D341Med (cell line): ENCODE results near the gene CDH4.

Source experiments
- DNase-seq: peaks from one replicate; pipeline ENCODE4 v3.0.0; 2012; ENCODE audit warnings: low spot score

The CDH4 gene

GRCh38 chr20:61561111-61561830 lies 309.2 kb downstream of the CDH4 start:
- no peak for DNase-seq

GRCh38 chr20:61562491-61562890 lies 310.4 kb downstream of the CDH4 start:
- DNase-seq, result no peak

GRCh38 chr20:61562897-61563504 lies 310.9 kb downstream of the CDH4 start:
- DNase-seq, result no peak

- DNase-seq, result no peak
Observed at GRCh38 chr20:61564628-61565027, 312.6 kb downstream of the CDH4 start.

DNA sequence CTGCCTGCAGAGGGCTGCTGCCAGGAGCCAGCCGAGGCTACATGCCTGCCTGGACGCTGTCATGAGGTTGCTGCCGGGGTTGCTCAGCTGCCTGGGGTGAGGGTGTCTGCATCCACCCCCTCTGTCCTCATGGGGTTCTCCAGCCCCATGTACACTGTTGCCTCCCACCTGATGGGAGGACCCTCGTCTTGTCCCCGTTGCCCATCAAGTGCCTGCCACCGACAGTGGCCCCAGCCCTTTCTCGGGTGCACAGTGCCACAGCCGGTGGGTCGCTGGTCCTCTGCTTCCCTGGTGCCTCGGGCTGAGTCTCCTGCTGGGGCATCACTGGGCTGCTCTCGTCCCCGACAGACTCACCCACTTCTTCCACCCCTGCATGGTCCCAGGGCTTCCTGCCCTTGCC lies 313.7 kb downstream of the CDH4 start:
- no peak for DNase-seq

DNA sequence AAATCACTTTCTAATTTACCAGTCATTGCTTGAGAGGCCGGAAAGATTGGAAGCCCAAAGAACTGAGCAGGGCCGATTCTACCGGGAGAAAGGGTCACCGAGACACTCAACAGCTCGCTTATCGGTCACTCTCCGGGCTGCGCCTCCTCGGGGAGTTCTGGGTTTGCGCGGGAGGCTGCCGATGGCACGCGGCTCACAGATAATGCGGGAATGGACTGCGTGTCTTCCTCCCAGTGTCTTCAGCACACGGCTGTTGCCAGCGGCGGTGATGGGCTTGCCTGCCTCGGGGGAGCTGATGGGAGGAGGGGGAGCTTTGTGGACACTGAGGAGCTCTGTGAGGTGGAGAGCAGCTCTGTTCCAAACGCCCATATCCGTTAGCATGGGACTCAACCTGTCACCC lies 314.6 kb downstream of the CDH4 start:
- DNase-seq, result no peak

DNA sequence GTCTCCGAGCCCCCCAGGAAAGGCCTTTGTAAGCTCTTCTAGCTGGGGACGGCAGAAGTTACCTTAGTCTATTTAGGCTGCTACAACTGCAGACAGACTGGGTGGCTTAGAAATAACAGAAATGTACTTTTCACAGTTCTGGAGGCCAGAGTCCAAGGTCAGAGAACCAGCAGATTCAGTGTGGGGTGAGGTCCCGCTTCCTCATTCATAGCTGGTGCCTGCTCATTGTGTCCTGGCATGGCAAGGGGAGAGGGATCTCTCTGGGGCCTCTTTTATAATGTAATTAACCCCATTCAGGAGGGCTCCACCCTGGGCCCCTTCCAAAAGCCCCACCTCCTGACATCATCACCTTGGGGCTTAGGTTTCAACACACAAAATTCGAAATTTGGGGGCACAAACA lies 315.1 kb downstream of the CDH4 start:
- DNase-seq, result no peak

GRCh38 chr20:61569825-61570224 lies 317.8 kb downstream of the CDH4 start:
- DNase-seq, result no peak

GRCh38 chr20:61570646-61571195 lies 318.7 kb downstream of the CDH4 start:
- DNase-seq, result no peak

GRCh38 chr20:61571221-61571620 lies 319.2 kb downstream of the CDH4 start:
- no peak for DNase-seq

- no peak for DNase-seq
Observed at GRCh38 chr20:61571916-61572711, 320.1 kb downstream of the CDH4 start.

- DNase-seq, result no peak
Observed at GRCh38 chr20:61572789-61573188, 320.7 kb downstream of the CDH4 start.

GRCh38 chr20:61573415-61574305 lies 321.6 kb downstream of the CDH4 start:
- DNase-seq, result no peak

DNA sequence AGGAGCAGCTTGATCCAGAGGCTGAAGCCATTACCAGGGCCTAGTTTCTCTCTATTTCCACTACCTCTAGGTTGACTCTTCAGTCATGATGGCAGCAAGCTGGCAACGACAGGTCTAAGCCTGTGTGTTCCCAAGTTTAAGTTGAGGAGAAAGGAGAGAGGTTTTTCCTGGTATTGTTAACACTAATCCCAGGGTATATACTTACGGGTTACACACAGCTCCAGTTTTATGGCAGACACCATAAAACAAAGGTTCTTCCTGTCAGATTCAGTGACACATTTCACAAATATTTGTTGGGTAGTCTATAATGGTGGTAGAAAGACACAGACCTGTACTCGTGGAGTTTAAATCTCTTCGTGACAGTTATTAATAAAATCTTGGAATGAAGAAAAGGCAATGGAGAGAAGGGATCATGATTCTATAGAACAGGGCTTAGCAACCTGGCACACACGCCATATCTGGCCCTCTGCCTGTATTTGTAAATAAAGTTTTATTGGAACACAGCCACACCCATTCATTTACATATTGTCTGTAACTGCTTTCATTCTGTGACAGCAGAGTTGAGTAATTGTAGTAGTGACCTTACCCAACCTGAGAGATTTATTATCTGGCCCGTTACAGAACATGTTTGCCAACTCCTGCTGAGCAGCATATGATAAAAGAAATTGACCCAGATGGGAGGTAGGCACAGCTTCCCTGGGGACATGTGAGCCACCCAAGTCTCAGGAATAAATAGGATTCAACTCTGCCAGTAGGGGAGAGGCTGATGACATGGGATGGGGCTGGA lies 323.3 kb downstream of the CDH4 start:
- DNase-seq, result no peak

- no peak for DNase-seq
Observed at GRCh38 chr20:61576372-61576771, 324.3 kb downstream of the CDH4 start.

DNA sequence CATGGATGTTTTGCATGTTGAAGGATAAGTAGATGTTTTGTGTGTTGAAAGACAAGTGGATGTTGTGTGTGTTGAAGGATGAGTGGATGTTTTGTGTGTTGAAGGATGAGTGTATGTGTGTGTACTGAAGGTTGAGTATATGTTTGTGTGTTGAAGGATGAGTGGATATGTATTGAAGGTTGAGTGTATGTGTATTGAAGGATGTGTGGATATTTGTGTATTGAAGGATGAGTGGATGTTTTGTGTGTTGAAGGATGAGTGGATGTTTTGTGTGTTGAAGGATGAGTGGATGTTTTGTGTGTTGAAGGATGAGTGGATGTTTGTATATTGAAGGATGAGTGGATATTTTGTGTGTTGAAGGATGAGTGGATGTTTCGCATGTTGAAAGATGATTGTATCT lies 325.0 kb downstream of the CDH4 start:
- DNase-seq, result no peak

DNA sequence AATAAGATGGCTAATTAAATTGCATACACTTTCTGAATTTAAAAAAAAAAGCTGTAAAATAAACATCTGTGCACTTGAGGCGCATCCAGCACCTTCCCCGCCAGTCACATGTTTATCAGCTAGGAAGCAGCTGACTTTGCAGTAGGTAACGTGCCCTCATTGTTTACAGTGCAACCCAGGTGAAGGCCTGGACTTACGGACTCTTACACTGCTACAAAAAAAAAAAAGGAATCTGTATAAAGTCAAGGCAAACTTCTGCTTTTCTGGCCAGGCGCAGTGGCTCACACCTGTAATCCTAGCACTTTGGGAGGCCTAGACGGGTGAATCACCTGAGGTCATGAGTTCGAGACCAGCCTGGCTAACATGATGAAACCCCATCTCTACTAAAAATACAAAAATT lies 327.8 kb downstream of the CDH4 start:
- no peak for DNase-seq

DNA sequence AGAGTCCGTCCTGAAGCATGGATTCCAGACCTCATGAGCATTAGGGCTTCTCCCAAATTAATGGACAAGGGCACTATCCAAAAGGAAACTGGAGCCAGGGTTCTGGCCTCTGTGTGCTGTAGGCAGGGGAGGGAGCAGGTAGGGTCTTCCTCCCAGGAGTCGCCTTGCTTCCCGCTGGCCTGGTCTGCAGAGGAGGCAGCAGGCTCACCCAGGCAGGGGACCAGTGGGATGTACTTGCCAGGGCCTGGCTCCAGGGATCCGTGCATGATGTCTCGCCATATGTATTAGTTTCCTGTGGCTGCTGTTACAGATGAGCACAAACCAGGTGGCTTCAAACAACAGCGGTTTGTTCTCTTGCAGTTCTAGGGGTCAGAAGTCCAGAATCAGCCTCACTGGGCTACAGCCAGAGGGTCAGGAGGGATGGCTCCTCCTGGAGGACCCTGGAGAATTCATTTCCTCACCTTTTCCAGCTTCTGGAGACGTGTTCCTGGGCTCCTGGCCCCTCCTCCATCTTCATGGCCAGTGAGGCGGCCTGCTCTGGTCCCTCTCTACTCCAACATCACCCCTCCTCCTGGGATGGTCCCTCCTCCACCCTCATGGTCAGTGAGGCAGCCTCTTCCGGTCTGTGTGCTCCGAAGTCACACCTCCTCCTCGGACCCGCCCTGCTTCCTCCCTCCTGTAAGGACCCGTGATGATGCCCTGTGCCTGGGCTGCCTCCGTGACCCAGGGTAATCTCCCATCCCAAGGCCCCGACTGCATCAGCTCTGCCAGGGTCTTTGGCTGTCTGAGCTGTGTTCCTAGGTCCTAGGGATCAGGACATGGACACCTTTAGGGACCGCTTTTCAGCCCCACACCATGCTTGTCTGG lies 329.1 kb downstream of the CDH4 start:
- no peak for DNase-seq

- DNase-seq, result no peak
Observed at GRCh38 chr20:61581825-61582188, 329.7 kb downstream of the CDH4 start.
